ENCODE results near the gene PLAAT4. TPM values are rescaled to one million over a fixed set of nuclear protein-coding genes. Genes with fewer than 3 reads are reported as not detected.
A peak's percentile ranks its signal among the peaks of the same experiment; 100 is the strongest.

Gene PLAAT4
- total and polyA plus RNA-seq, 10 of the 15 experiments (the other 5 are each of a cell fraction or from before 2014, with no cell fraction given): 6.0 to 34.3 (median 12.4) TPM

- TF ChIP-seq SMC3 (IDR thresholded peaks at IDR 0.05; ENCODE audit: borderline replicate concordance, low read length) (peak; percentile 20; the same call in 1 of the 2 replicates), USF1 (IDR thresholded peaks at IDR 0.05; ENCODE audit: borderline replicate concordance, extremely low read length, insufficient read depth, low read depth, low read length) (no peak), RAD21 (IDR thresholded peaks at IDR 0.05; ENCODE audit: insufficient read depth, low read depth, low read length) (peak; percentile 31), CBX3 (IDR thresholded peaks at IDR 0.05; ENCODE audit: borderline replicate concordance, low read depth) (no peak)
These were observed 28.6 kb upstream of the PLAAT4 start (continued) for GRCh38 chr11:63508009-63508408.

GRCh38 chr11:63508745-63509144 lies 27.9 kb upstream of the PLAAT4 start:
- WGBS (ENCODE audit: insufficient coverage, insufficient replicate concordance, low lambda C conversion rate, missing lambda C conversion rate): 37% methylated on average over 12 of the region's 12 CpGs
- ChIA-PET CTCF (interaction anchor here (0.5 to 2.5 kb wide), 2 partner anchors 29 to 117 kb away, joined by 3 to 16 read pairs; no protein-coding TSS in a partner anchor), POLR2A (no interaction called here)

More at GRCh38 chr11:63508745-63509144, 27.9 kb upstream of the PLAAT4 start:
- Histone ChIP-seq H3K36me3 (ENCODE audit: control insufficient read depth in 2 of 2, insufficient read depth in 2 of 2, low read length in 1 of 2) (no peaks in the 10 kb centered on the region), H3K9me3 (replicated peaks; ENCODE audit: control insufficient read depth, insufficient read depth, low read length) (no peaks in the 10 kb centered on the region), H3K4me2 (ENCODE audit: control insufficient read depth, insufficient read depth) (no peak overlapping the region), H3K4me3 (no peak overlapping the region), H3K79me2 (ENCODE audit: control insufficient read depth, insufficient read depth, low read length) (no peaks in the 10 kb centered on the region), H3K9ac (ENCODE audit: control insufficient read depth, insufficient read depth, low read length) (no peak overlapping the region), H3K27me3 (replicated peaks in 1 of 2; ENCODE audit: control insufficient read depth in 2 of 2, insufficient read depth in 2 of 2, low read length in 1 of 2) (no peaks in the 10 kb centered on the region; a peak in 1 of 4 replicates), H2AFZ (ENCODE audit: control insufficient read depth, low read depth, low read length) (no peak overlapping the region), H3K4me1 (ENCODE audit: control insufficient read depth, insufficient read depth, low read length) (peaks cover 5% of the 10 kb centered on the region; the same call in 1 of the 2 replicates), H3K27ac (ENCODE audit: control insufficient read depth, insufficient read depth) (no peak overlapping the region), H4K20me1 (ENCODE audit: control insufficient read depth, insufficient read depth) (no peaks in the 10 kb centered on the region)
- FAIRE-seq (no peak), DNase-seq (ENCODE audit: low read depth, low spot score) (no peak), ATAC-seq (no peak)
- RAD21 ChIA-PET (ENCODE audit: unreplicated experiment): no interaction called here
- in situ Hi-C loops (cut with MboI) (no loop called here), intact Hi-C loops (cut with micrococcal nuclease; ENCODE audit: unreplicated experiment) (no loop called here)
- BruUV-seq (replicated peaks): no TSS peak
- SMC1A ChIA-PET (ENCODE audit: uncharacterized antibody, unreplicated experiment): interaction anchor here (1.6 kb wide), 1 partner anchor 19 kb away, joined by 5 read pairs; no protein-coding TSS in a partner anchor
- TF ChIP-seq, protein P1, sequence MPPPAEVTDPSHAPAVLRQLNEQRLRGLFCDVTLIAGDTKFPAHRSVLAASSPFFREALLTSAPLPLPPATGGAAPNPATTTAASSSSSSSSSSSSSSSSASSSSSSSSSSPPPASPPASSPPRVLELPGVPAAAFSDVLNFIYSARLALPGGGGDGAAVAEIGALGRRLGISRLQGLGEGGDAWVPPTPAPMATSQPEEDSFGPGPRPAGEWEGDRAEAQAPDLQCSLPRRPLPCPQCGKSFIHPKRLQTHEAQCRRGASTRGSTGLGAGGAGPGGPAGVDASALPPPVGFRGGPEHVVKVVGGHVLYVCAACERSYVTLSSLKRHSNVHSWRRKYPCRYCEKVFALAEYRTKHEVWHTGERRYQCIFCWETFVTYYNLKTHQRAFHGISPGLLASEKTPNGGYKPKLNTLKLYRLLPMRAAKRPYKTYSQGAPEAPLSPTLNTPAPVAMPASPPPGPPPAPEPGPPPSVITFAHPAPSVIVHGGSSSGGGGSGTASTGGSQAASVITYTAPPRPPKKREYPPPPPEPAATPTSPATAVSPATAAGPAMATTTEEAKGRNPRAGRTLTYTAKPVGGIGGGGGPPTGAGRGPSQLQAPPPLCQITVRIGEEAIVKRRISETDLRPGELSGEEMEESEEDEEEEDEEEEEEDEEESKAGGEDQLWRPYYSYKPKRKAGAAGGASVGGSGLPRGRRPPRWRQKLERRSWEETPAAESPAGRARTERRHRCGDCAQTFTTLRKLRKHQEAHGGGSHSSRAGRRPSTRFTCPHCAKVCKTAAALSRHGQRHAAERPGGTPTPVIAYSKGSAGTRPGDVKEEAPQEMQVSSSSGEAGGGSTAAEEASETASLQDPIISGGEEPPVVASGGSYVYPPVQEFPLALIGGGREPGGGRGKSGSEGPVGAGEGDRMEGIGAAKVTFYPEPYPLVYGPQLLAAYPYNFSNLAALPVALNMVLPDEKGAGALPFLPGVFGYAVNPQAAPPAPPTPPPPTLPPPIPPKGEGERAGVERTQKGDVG (CRISPR knock-in tag; IDR thresholded peaks at IDR 0.05): no peak
- TF ChIP-seq, protein P2, sequence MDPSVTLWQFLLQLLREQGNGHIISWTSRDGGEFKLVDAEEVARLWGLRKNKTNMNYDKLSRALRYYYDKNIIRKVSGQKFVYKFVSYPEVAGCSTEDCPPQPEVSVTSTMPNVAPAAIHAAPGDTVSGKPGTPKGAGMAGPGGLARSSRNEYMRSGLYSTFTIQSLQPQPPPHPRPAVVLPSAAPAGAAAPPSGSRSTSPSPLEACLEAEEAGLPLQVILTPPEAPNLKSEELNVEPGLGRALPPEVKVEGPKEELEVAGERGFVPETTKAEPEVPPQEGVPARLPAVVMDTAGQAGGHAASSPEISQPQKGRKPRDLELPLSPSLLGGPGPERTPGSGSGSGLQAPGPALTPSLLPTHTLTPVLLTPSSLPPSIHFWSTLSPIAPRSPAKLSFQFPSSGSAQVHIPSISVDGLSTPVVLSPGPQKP (IDR thresholded peaks at IDR 0.05; ENCODE audit: low read depth, low read length): no peak
- TF ChIP-seq SPI1 (IDR thresholded peaks at IDR 0.05; ENCODE audit: borderline replicate concordance, insufficient read depth, low read depth, low read length) (peak; percentile 24; the same call in 1 of the 2 replicates), CEBPZ (IDR thresholded peaks at IDR 0.05; ENCODE audit: low read depth, low read length) (no peak), NFXL1 (IDR thresholded peaks at IDR 0.05; ENCODE audit: borderline replicate concordance) (no peak)
- TF ChIP-seq, protein P3, sequence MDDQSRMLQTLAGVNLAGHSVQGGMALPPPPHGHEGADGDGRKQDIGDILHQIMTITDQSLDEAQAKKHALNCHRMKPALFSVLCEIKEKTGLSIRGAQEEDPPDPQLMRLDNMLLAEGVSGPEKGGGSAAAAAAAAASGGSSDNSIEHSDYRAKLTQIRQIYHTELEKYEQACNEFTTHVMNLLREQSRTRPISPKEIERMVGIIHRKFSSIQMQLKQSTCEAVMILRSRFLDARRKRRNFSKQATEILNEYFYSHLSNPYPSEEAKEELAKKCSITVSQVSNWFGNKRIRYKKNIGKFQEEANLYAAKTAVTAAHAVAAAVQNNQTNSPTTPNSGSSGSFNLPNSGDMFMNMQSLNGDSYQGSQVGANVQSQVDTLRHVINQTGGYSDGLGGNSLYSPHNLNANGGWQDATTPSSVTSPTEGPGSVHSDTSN (IDR thresholded peaks at IDR 0.05; ENCODE audit: insufficient replicate concordance, low read depth, low read length): no peak
